Glomerular endothelial cell (primary cell): ENCODE results near the gene EDA. TPM values are rescaled to one million over a fixed set of nuclear protein-coding genes. Genes with fewer than 3 reads are reported as not detected.

Experiments
- DNase-seq: peaks from one replicate; pipeline ENCODE4 v3.0.0-alpha.2; 2011; ENCODE audit warnings: low read depth, low spot score; ENCODE audit errors: extremely low read depth
- total RNA-seq: library from RNA; depleted of rRNA; stranded (reverse); fragments of >200 nt; gene quantifications from 2 replicates; pipeline ENCODE4 v1.2.3, GENCODE V29; 2015

EDA gene
- total RNA-seq, 1 donor from 2014 or later = 0.53 TPM

- no peak for DNase-seq
These were observed 438.5 kb downstream of the EDA start for GRCh38 chrX:70054391-70054790.

- DNase-seq = no peak
These were observed 446.2 kb downstream of the EDA start, which contains the start of gene OTUD6A for GRCh38 chrX:70062076-70062475. Gene OTUD6A (plus strand): TSS chrX:70062457. CDS start chrX:70062525, 68 bp downstream.

- no peak for DNase-seq
These were observed 447.1 kb downstream of the EDA start for GRCh38 chrX:70062961-70063550.

GRCh38 chrX:70066646-70067045, 450.7 kb downstream of the EDA start:
- no peak for DNase-seq

- DNase-seq = no peak
These were observed 463.4 kb downstream of the EDA start for GRCh38 chrX:70079297-70079696.

- DNase-seq = no peak
These were observed 464.0 kb downstream of the EDA start for GRCh38 chrX:70079870-70080269.

GRCh38 chrX:70082723-70083122, 466.8 kb downstream of the EDA start:
- DNase-seq = no peak

- no peak for DNase-seq
These were observed 468.8 kb downstream of the EDA start for GRCh38 chrX:70084592-70085240.

- DNase-seq = no peak
These were observed 472.1 kb downstream of the EDA start for GRCh38 chrX:70087857-70088630.

- no peak for DNase-seq
These were observed 472.8 kb downstream of the EDA start for GRCh38 chrX:70088751-70089150.

Other genes starting within 250 kb of the EDA start
- gene NALF2, start 111.8 kb upstream of the EDA start, total RNA-seq = 0.29 TPM in 1 of 2 replicates, not detected in the other